HG03571 (cell line): ENCODE results near the gene CYGB.

Source experiments
- ATAC-seq: cut with Tn5 transposase; IDR thresholded peaks from one replicate; pipeline ENCODE4 v1.9.1; 2021; ENCODE audit not compliant: unreplicated experiment

Gene CYGB

DNA sequence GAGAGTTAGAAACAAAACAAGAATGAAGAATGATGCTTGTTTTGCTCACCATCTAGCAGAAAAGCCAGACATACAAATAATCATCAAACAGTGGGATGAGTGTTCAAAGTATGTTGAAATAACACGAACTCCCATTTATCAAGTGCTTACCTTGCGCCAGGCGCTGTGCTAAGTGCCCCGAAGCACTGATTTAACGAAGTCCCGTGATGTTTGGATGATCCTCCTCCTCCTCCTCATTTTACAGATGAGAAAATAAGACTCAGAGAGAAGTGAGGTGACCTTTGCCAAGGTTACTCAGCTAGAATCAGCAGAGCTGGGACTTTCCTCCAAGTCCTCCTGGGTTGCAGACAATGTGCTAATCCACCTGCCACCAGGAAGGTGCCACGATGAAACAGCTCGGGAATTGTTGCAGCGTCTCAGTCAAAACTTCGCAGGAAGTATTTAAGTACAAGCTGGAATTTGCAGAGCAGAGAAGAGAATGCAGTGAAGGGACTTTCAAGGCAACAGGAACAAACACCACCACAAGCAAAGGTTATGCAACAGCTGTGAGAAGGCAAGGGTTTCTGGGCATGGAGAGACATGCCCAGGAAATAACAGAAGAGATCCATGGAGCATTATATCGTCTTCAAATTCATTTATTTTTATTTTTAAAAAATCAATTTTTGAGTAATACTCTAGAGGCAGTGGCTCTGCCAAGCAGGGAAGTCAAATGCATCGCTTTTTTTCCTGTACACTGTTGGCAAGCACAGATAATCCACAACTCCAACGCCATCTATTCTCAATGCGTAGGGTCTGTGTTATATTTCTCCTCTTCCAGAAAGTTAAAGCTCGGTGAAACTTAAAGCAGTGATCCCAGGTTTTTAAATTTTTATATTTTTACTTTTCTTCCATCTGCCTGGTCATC, 13.5 kb upstream of the CYGB start:
- ATAC-seq: no peak

DNA sequence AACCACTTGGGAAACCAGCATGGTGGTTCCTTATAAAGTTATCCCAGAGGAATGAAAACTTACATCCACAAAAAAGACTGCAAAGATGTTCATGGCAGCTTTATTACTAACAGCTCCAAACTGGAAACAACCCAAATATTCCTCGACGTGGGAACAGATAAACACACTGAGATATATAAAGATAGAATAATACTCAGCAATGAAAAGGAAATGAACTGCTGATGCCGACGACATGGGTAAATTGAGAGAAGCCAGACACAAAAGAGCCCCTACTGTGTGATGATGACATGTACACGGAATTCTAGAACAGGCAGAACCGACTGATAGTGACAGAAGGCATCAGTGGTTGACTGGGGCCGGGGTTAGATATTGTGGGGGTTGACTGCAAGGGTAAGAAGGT, 12.0 kb upstream of the CYGB start:
- no peak for ATAC-seq

DNA sequence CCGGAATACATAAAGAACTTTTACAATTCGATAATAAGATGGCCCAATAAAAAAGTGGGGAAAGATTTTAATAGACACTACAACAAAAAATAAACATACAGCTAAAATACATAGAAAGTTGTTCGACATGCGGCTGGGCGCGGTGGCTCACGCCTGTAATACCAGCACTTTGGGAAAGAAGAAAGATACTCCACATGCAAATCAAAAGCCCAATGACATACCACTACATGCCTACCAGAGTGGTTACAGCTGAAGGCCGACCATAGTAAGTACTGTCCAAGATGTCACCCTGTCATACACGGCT, 11.7 kb upstream of the CYGB start:
- no peak for ATAC-seq

DNA sequence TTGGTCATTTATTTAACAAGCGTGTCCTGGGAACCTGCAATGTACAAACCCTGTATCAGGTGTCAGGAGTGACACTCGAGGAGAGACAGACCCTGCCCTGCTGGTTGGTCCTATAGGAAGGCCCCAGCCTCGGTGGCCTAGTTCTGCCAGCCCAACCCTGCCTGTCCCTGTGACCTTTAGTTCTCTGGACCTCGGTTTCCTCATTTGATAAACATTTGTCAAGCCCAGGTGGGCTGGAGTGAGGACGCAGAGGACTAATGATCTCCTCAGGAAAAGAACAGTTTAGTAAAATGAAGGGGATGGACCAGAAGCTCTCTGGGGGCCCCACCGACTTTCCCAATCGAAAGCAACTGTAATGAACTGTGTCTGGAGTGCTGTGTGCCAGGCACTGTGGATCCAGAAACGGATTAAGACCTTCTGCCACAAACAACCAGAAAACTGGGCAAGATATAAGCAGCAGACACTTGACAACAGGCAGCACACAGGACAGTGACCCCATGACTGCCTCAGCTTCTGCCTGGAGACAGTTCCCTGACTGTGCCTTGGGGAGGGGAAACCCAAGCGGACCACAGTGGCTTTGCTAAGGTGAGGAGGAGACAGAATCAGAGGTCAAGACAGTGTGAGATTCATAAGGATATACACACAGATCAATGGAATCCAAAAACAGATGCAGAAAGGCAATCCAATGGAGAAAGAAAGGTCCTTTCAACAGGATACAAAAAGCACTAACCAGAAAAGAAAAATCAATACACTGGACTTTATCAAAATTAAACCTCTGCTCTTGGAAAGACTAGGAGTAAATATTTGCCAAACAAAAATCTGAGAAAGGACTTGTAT, 11.1 kb upstream of the CYGB start:
- ATAC-seq: no peak

DNA sequence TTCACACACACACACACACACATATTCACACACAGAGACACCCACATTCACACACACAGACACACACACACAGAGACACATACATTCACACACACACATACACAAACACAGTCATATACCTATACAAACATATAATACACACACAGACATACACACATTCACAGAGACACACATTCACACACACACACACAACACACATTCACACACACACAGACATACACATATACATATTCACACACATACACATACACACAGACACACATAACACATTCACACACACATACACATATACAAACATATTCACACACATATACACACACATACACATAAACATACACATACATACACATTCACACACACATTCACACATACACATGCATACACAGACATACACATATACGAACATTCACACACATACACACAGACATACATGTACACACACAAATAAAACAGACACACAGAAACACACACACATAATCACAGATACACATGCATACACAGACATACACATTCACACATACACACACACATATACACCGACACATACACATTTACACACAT, 10.2 kb upstream of the CYGB start:
- no peak for ATAC-seq

DNA sequence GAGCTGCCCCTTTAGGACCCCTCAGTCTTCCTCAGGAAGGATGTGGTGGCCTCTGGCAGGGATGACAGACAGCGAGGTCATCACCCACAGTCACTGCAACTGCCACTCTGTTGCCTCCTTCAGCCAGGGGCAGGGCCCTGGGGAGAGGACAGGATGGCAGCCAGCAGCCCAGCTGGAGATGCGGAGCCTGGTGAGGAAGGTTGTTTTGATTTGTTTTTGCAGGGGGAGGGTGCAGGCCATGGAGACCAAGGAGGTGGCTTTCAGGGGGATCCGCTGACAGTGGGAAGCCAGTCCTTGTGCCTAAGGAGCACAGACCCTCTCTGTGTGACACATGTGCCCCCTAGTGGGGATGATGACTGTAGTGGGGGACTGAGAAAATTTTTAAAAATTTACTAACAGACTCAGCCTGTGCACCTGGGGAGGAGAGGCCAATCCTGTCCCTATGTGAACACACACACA, 9.7 kb upstream of the CYGB start:
- no peak for ATAC-seq

DNA sequence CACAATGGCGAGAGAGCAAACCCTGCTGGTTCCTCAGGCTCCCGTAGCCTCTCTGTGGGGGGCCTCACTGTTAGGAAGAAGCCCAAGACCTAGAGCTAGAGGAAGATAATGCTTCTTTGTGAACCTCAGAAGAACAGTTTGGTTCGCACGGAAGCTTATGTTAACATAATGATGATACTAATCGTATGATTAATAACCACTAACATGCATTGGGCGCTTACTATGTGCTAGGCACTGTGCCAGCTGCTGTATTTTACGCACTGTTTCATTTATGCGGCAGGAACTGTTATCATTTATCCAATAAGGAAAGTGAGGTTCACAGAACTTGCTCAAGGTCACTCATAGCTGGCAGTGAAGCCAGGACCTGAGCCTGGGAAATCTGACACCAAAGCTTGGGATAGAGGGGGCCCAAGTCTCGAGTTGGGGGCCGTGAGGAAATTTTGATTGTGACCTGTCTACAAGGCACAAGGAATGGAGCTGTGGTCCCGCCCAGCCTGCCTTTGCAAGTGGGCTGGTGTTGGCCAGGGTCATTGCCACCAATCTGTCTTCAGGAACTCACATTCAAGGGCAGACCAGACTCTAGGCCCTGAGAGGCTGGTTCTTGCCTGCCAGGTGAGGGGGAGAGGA, 9.2 kb upstream of the CYGB start:
- no peak for ATAC-seq

DNA sequence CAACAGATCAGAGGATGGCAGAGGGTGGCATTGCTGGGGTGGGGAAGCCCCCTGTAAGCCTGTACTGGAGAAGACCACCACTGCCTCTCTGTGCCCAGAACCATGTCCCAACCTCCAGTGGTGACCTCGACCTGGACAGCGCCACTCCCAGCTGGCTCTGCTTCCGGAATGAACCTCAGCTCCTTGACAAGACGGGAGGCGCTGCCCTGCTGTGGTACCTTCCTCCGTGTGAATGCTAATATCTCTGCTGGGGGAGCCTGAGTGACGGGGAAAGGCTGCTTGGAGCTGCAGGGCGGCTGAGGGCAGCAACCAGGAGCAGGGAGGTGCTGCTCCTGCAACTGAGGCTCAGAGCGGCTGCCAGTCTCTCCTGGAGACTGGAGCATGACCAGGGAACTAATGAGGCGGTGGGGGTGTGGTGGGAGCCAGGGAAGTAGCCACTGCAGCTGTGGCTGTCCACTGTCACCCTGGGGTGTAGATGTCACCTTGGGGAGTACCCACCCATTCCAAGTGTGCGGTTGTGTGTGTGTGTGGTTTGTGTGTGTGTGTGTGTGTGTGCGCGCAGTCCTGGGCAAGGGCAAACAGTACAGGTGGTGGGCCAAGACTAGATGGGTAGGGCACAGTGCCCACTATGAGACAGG, 8.5 kb upstream of the CYGB start:
- ATAC-seq: no peak

DNA sequence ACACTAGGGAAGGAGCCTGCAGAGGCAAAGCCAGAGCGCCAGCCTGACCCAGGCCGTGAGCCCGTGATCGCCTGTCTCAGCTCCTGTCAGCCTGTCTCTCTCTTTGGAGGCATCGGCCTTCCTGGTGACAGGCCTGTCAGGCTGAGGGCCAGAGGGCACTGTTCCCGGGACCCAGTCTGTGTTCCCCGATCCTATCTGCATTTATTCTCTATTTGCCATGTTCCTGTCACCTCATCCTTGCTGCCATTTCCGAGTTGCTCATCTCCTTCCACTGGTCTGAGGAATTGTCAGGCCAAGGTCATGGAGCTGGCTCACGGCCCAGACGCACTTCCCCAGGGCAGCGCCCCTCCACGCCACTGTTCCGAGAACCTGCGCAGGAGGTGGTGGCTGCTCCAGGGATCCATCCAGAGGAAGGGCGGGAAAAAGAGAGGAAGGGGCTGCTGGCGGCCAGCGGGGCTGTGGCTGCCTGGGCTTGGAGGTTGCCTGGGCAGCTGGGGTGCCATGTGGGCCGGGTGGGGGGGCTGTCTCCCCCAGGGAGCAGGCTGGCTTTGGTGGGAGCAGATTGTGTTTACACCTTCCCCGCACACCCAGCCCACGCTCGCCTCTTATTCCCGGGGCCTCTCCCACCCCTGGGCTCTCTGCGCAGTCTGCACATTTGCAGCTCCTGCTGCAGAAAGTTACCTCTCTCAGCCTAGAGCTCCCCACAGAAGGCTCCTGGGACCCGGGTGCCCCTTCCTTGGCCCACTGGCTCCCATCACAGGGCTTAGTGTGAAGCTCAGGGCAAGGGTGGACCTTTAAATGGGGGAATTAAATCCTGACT, 7.2 kb upstream of the CYGB start:
- ATAC-seq: no peak

DNA sequence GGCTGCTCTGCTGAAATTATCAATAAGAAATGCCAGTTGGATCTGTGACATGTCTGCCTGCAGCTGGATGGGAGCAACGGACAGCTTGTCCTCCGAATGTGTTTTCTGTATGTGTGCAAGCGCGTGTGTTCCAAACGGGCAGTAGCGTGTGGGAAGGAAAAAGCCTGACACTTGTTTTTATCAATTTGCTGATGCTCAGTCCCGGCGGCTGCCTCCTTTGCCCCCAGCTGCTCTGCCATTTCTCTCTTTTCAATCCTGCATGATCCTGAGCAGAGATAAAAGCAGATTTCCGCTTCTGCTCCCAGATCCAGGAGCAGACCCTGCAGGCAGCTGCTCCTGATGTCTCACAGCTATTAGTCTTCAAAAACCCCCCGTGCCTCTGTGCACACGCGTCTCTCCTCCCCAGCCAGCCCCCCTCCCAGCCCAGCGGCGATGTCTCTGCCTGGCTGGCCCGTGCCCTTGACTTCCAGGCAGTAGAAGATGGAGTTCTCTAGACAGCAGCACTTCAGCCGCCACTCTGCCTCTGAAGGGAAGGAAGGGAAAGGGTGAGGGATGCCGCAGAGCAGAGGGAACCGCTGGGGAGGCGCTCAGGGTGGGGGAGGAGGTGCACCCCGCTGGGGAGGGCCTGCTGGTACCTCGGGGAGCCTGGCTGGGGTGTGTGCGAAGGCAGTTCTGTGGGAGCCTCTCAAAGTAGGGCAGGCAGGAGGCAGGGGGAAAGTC, 6.5 kb upstream of the CYGB start:
- no peak for ATAC-seq

DNA sequence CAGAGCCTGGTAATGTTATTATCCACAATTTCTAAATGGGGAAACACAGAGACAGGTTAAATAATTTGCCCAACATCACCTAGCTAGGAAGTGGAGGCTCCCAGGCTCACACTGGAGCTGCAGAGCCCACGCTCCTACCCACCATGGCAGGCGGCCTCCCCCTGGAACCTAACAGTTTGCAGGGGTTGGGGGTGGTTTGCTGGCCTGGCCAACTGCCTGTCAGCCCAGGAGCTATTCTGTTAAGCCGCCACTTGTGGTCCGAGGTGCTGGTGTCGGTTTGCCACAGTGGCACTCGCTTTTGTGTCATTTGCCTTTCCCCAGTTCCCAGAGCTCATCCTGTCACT, 5.9 kb upstream of the CYGB start:
- no peak for ATAC-seq

DNA sequence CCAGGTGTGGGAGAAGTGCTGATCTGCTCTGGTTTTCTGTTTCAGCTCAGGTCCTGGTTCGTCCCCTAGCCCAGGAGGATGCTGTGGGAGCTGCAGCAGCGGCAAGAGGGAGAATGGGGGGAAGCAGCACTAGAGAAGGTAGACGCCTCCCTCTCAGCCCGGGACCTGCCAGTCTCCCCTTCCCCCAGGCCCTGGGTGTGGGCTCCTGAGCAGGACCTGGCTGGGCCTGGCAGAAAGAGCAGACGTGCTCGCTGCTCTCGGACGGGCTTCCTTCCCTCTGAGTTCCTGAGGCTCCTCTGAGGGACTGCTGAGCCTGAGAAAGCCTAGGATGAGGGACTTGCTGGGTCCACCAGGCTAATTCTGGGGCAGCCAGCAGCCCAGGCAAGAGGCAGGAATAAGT, 5.5 kb upstream of the CYGB start:
- ATAC-seq: no peak

DNA sequence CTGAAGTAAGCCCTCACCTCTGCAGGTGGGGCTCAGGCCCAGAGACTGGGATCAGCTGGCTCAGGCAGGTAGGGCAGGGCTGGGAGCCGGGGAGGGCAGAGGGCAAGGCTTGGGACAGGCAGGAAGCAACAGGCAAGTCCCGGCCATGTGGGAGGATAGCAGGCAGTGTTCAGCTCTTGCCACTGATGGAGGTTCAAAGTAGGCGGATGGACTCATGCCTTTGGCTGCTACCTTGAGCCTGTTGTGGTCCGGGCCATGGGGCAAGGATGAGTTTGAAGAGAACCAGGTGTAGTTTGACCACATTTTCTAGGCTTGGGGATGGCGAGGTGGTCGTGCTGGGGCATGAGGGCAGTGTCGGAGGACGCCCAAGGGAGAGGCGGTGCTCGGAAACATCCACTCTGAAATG, 5.1 kb upstream of the CYGB start:
- no peak for ATAC-seq

DNA sequence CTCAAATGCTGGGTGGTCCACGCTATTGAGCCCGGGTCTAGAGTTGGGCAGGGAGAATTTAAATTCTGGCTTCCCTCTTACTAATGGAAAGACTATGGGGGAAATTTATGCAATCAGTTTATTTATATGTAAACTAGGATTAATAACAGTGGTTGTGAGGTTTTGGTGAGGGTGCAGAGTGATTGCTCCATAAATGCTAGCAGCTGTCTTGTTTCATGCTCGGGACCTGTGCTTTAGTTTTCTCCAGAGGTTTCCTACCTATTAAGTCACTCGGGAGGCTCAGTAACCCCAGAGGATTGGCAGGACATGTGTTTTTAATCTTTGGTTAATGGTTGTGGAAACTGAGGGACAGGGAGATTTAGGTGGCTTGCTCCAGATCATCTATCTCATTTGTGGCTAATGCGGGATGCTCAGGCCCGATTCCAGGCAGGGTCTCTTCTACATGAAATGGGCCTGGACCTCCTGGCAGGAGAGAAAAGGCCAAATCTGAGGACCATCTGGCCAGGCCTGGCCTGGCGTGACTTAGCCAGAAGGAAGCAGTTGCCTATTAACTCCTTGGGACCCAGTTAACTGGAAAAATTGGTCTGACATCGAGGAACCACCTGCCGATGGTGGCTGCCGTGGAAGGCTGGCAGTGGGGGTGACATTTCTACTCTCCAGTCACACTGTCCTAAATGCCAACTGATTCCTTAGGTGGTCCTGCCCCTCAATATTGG, 4.4 kb upstream of the CYGB start:
- ATAC-seq: no peak

DNA sequence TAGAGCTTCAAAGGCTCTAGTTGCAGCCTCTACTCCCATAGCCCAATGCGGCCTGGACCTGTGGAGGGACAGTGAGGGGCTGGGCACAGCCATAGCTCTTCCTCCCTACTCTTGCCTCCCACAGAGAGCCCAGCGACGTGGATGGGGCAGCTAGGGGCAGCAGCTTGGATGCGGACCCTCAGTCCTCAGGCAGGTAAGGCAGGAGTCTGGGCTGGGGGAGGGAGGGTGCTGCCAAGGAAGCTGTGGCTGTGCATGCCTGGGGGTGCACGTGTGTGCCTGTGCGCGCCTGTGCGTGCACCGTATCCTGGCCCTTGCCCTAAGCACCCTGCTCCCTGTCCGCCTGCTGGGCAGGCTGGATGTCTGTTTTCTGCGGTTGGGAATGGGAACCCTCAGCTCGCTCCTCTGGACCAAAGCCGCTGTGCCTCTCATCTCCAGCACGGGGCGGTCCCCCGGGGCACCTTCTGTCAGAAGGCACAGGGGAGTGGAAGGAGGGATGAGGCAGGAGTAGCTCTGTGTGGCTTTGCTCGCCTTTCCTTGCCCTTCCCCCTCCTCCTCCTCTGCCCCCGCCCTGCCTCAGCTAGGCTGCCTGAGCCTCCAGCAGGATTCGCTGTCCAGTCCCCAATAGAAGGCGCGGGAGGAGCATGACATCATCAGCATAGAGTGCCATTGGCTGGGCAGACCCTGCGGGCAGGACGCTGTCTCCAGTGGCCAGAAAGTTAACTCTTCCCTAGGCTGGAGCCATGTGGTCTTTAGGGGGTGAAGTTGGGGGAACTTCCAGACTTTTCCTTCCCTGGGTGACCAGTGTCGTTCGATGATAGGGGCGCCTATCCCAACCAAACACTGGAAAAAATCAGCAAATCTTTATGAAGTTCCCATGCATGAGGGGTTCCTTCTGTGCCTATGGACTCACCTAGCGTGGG, 3.1 kb upstream of the CYGB start:
- ATAC-seq: no peak

DNA sequence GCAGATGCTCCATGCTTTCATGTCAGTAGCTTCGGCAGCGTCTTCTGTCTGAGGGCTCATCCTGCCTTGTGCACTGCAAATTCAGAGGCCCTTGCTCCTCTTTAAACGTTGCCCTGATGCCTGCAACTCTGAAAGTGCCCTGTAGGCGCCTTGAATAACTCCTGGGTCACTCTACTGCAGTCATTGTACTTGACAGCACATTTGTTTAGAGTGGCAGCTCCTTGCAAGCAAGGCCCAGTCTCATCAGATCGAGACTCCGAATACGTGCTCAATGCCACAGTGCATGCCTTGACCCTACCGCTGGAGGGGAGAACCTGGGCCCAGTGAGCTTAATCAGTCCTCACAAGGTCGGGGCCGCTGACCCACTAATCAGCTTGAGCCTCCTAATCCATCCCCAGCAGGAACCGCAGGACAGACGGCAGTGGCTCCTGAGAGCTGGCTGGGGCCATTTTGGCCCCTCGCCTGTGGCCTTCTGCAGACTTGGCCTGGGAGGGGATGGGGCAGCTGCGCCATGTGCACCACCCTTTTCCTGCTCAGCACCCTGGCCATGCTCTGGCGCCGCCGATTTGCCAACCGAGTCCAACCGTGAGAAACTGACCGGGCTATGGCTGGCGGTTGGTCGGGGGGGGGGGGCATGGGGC, 2.2 kb upstream of the CYGB start, which contains the start of gene PRCD:
Gene PRCD, plus strand, starts transcription at position 414 of the 641 bp plus-strand sequence. Its CDS starts 98 bp downstream, at position 512.
- no peak for ATAC-seq

DNA sequence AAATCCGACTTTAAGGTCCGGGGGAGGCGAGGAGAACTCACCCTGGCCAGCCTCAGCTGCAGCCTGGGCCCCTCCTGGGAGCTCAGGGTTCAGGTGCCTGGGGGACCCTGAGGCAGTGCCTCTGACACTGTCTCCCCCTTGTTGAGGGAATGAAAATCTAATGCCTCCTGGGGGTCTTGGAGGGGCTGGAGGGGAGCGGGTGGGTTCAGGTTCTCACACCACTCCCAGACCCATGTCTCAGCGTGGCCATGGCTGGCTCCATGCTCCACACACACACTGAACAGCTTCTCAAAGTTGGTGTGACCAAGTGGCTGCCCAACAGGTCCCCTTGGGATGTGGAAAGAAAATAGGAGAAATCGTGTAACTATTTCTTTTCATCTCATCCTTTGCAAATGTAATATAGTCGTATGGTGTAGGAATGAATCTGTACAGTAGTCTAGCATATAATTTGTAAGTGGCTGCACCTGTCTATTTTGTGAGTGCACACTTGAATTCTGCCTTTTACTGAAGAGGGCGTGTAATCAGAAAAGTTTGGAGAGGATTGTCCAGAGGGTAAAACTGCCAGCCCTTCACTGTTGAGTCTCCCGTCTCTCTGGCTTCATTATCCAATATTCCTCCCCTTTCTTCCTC, 1.5 kb upstream of the CYGB start:
- ATAC-seq: no peak
